Ovary (tissue), 9 donors: ENCODE data around the gene ATXN7. TPM values are rescaled to one million over a fixed set of nuclear protein-coding genes. Genes with fewer than 3 reads are reported as not detected.

ENCODE experiments used
- DNase-seq, 5 donors: peaks; one replicate each; pipeline ENCODE4 v3.0.0-alpha.2; 2019 to 2020
- H3K27ac ChIP-seq, 2 donors: fragments of 200-600 bp; one replicate each; pipeline versions ENCODE4 v1.5.1 to v1.8.0; 2019 to 2022
- H3K27me3 ChIP-seq: fragments of 200-600 bp; one replicate; pipeline ENCODE4 v1.8.0; 2022
- H3K36me3 ChIP-seq: fragments of 200-600 bp; sonication (generic); one replicate; pipeline ENCODE4 v1.5.1; 2019
- H3K4me1 ChIP-seq: one replicate; pipeline ENCODE4 v1.8.1; 2013; ENCODE audit warnings: mild to moderate bottlenecking, moderate library complexity; ENCODE audit not compliant: insufficient read depth
- H3K4me3 ChIP-seq: fragments of 200-600 bp; sonication (generic); one replicate; pipeline ENCODE4 v1.5.1; 2017
- H3K9me3 ChIP-seq, 2 donors: fragments of 200-600 bp in 1 of 2; sonication (generic) in 1 of 2; one replicate each; pipeline versions ENCODE4 v1.5.1 to v1.8.1; 2013 to 2019; ENCODE audit warnings: mild to moderate bottlenecking in 1 of 2, moderate library complexity in 1 of 2
- EP300 ChIP-seq: sonication (generic); formaldehyde crosslinking; IDR thresholded peaks from one replicate; pipeline ENCODE4 v1.6.1; 2017; ENCODE audit warnings: antibody characterized with exemption
- POLR2A ChIP-seq: fragments of 450-650 bp; IDR thresholded peaks from one replicate; pipeline ENCODE4 v1.6.1; 2017; ENCODE audit warnings: antibody characterized with exemption, mild to moderate bottlenecking, moderate library complexity
- WGBS, 3 donors: extraction: QIAGEN DNeasy Blood & Tissue Kit in 1 of 3; methylation state at CpG; one replicate each; pipeline versions ENCODE4 v1.1.5 to v1.1.7; 2013 to 2017; 5-methylcytosine and 5-hydroxymethylcytosine counted together
- intact Hi-C, 4 donors: fragments of 100-400 bp; cut with DNase I; formaldehyde crosslinking; loops; one replicate each; pipeline versions ENCODE4 v1.11.0 to v1.15.1; 2022 to 2023
- polyA plus RNA-seq, 2 donors: library from polyadenylated mRNA; stranded (reverse); fragments of 200-250 nt in 1 of 2; fragments of 350-450 nt in 1 of 2; fragmentation: Illumina TruSeq in 1 of 2; extraction: RNeasy Lipid Tissue Mini Kit (QIAGEN cat#74804) in 1 of 2; gene quantifications; one replicate each; pipeline ENCODE4 v1.2.3, GENCODE V29; 2013 to 2014
- total RNA-seq, 7 donors: library from RNA; depleted of rRNA in 2 of 7; stranded (reverse); fragments of >200 nt in 2 of 7; fragmentation: NEBNext Ultra II Directional in 3 of 7; extraction: Animal tissue kit (Norgen Biotek cat#: 25700) in 3 of 7; gene quantifications; one replicate each; pipeline versions ENCODE4 v1.1.0 to v1.2.4, GENCODE V29; 2016 to 2023
- TF ChIP-seq, protein P1 (sequence below), 3 donors: fragments of 450-650 bp in 2 of 3; fragments of 200-600 bp in 1 of 3; IDR thresholded peaks; one replicate each; pipeline versions ENCODE4 v1.5.1 to v1.8.0; 2016 to 2022; ENCODE audit warnings: antibody characterized with exemption in 3 of 3, mild to moderate bottlenecking in 1 of 3
- donor health status: DM: no; HTN: no; CAD: no; lungs with moderate emphysema.
- donor health status: DM: no; HTN: no; CAD: no.
- donor health status: Bipolar disorder and iron deficiency.
- donor health status: DM: yes; HTN: yes; CAD: no.
- donor health status: DM: no; HTN: no; CAD: no.
- donor health status: DM: yes; HTN: yes; CAD: no.

Gene ATXN7
- total and polyA plus RNA-seq, 9 donors = 4.3 to 47.0 (median 27.7) TPM

DNA sequence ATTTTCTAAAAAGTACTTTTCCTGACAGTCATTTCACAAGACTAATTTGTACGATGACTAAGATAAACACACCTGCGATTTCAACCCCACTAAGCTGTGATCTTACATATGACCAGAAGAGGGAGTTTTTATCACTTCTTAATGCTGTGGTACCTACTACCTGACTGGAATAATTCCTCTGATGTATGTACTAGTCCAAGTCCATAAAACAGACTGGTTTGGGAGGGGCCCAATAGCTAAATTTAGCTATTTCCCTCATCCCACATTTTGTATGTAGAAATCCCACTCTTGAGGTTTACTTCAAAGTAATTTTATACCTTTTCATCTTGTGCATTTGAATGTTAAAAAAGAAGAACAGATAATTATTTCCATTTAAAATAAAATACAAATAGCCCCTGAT, 98.2 kb downstream of the ATXN7 start:
- intact Hi-C loops = no loop called here
- Histone ChIP-seq H3K9me3 (no peaks in the 10 kb centered on the region), H3K27me3 (no peaks in the 10 kb centered on the region), H3K36me3 (no peaks in the 10 kb centered on the region), H3K4me3 (no peak overlapping the region), H3K27ac (no peak overlapping the region), H3K4me1 (no peaks in the 10 kb centered on the region)
- no peak for TF ChIP-seq POLR2A
- TF ChIP-seq, protein P1, sequence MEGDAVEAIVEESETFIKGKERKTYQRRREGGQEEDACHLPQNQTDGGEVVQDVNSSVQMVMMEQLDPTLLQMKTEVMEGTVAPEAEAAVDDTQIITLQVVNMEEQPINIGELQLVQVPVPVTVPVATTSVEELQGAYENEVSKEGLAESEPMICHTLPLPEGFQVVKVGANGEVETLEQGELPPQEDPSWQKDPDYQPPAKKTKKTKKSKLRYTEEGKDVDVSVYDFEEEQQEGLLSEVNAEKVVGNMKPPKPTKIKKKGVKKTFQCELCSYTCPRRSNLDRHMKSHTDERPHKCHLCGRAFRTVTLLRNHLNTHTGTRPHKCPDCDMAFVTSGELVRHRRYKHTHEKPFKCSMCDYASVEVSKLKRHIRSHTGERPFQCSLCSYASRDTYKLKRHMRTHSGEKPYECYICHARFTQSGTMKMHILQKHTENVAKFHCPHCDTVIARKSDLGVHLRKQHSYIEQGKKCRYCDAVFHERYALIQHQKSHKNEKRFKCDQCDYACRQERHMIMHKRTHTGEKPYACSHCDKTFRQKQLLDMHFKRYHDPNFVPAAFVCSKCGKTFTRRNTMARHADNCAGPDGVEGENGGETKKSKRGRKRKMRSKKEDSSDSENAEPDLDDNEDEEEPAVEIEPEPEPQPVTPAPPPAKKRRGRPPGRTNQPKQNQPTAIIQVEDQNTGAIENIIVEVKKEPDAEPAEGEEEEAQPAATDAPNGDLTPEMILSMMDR (IDR thresholded peaks at IDR 0.05) = peak in 2 of 3 donors; percentile 18 to 37
- DNase-seq = no peak
- WGBS, 3 donors = 54 to 70% (median 62%) methylated on average over 2 of the region's 2 CpGs

DNA sequence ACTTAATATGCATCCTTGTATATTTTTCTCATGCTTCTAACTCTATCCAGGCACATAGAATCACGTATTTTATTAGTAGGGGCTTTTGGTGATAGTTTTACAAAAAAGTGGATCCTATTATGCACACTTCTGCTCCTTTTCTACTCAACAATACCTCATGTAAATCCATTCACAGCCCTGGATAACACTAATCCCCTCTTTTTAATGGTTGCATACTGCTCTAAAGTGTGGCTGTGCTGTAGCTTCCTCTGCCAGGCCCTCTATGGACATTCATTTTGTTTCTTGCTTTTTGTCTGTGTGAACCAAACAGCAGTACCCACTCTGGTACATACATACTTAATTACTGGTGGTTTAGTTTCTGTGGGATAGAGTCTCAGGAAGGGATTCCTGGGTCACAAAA, 99.8 kb downstream of the ATXN7 start:
- Histone ChIP-seq H3K27me3 (no peaks in the 10 kb centered on the region), H3K4me1 (peaks cover 4% of the 10 kb centered on the region), H3K4me3 (no peak overlapping the region), H3K36me3 (no peaks in the 10 kb centered on the region), H3K9me3 (no peaks in the 10 kb centered on the region), H3K27ac (no peak overlapping the region)
- intact Hi-C loops = no loop called here
- TF ChIP-seq EP300 = no peak
- TF ChIP-seq POLR2A = no peak
- TF ChIP-seq, protein P1 (IDR thresholded peaks at IDR 0.05) = no peak
- WGBS, 3 donors = 87 to 95% (median 93%) methylated on average over 1 of the region's 1 CpG
- DNase-seq = no peak

GRCh38 chr3:63964681-63965485, 101.2 kb downstream of the ATXN7 start:
- Histone ChIP-seq H3K36me3 (no peaks in the 10 kb centered on the region), H3K27ac (no peak overlapping the region), H3K4me3 (no peak overlapping the region), H3K27me3 (no peaks in the 10 kb centered on the region), H3K4me1 (peaks cover 4% of the 10 kb centered on the region), H3K9me3 (no peaks in the 10 kb centered on the region)
- intact Hi-C loops = no loop called here
- WGBS, 3 donors = 70 to 85% (median 84%) methylated on average over 6 of the region's 6 CpGs
- no peak for DNase-seq
- TF ChIP-seq, protein P1 (IDR thresholded peaks at IDR 0.05) = no peak
- TF ChIP-seq EP300 (no peak), POLR2A (no peak)

GRCh38 chr3:63966007-63966406, 102.3 kb downstream of the ATXN7 start:
- 73 to 91% (median 85%) methylated on average over 4 of the region's 4 CpGs for WGBS, 3 donors
- Histone ChIP-seq H3K4me1 (peaks cover 9% of the 10 kb centered on the region), H3K4me3 (no peak overlapping the region), H3K9me3 (no peaks in the 10 kb centered on the region), H3K36me3 (no peaks in the 10 kb centered on the region), H3K27me3 (no peaks in the 10 kb centered on the region), H3K27ac (no peak overlapping the region)
- no peak for DNase-seq
- intact Hi-C loops = no loop called here
- TF ChIP-seq, protein P1 (IDR thresholded peaks at IDR 0.05) = no peak
- TF ChIP-seq POLR2A (no peak), EP300 (no peak)
